Ovary (tissue), 9 donors: ENCODE measurements around the gene TRIM32. TPM values are rescaled to one million over a fixed set of nuclear protein-coding genes. Genes with fewer than 3 reads are reported as not detected.

Experiments used
- DNase-seq, 5 donors: peaks; one replicate each; pipeline ENCODE4 v3.0.0-alpha.2; 2019 to 2020
- H3K27ac ChIP-seq, 2 donors: fragments of 200-600 bp; one replicate each; pipeline versions ENCODE4 v1.5.1 to v1.8.0; 2019 to 2022
- H3K27me3 ChIP-seq: fragments of 200-600 bp; one replicate; pipeline ENCODE4 v1.8.0; 2022
- H3K36me3 ChIP-seq: fragments of 200-600 bp; sonication (generic); one replicate; pipeline ENCODE4 v1.5.1; 2019
- H3K4me1 ChIP-seq: one replicate; pipeline ENCODE4 v1.8.1; 2013; ENCODE audit warnings: mild to moderate bottlenecking, moderate library complexity; ENCODE audit not compliant: insufficient read depth
- H3K4me3 ChIP-seq: fragments of 200-600 bp; sonication (generic); one replicate; pipeline ENCODE4 v1.5.1; 2017
- H3K9me3 ChIP-seq, 2 donors: fragments of 200-600 bp in 1 of 2; sonication (generic) in 1 of 2; one replicate each; pipeline versions ENCODE4 v1.5.1 to v1.8.1; 2013 to 2019; ENCODE audit warnings: mild to moderate bottlenecking in 1 of 2, moderate library complexity in 1 of 2
- EP300 ChIP-seq: sonication (generic); formaldehyde crosslinking; IDR thresholded peaks from one replicate; pipeline ENCODE4 v1.6.1; 2017; ENCODE audit warnings: antibody characterized with exemption
- POLR2A ChIP-seq: fragments of 450-650 bp; IDR thresholded peaks from one replicate; pipeline ENCODE4 v1.6.1; 2017; ENCODE audit warnings: antibody characterized with exemption, mild to moderate bottlenecking, moderate library complexity
- WGBS, 3 donors: extraction: QIAGEN DNeasy Blood & Tissue Kit in 1 of 3; methylation state at CpG; one replicate each; pipeline versions ENCODE4 v1.1.5 to v1.1.7; 2013 to 2017; 5-methylcytosine and 5-hydroxymethylcytosine counted together
- intact Hi-C, 4 donors: fragments of 100-400 bp; cut with DNase I; formaldehyde crosslinking; loops; one replicate each; pipeline versions ENCODE4 v1.11.0 to v1.15.1; 2022 to 2023
- polyA plus RNA-seq, 2 donors: library from polyadenylated mRNA; stranded (reverse); fragments of 200-250 nt in 1 of 2; fragments of 350-450 nt in 1 of 2; fragmentation: Illumina TruSeq in 1 of 2; extraction: RNeasy Lipid Tissue Mini Kit (QIAGEN cat#74804) in 1 of 2; gene quantifications; one replicate each; pipeline ENCODE4 v1.2.3, GENCODE V29; 2013 to 2014
- total RNA-seq, 7 donors: library from RNA; depleted of rRNA in 2 of 7; stranded (reverse); fragments of >200 nt in 2 of 7; fragmentation: NEBNext Ultra II Directional in 3 of 7; extraction: Animal tissue kit (Norgen Biotek cat#: 25700) in 3 of 7; gene quantifications; one replicate each; pipeline versions ENCODE4 v1.1.0 to v1.2.4, GENCODE V29; 2016 to 2023
- TF ChIP-seq, protein P1 (sequence below), 3 donors: fragments of 450-650 bp in 2 of 3; fragments of 200-600 bp in 1 of 3; IDR thresholded peaks; one replicate each; pipeline versions ENCODE4 v1.5.1 to v1.8.0; 2016 to 2022; ENCODE audit warnings: antibody characterized with exemption in 3 of 3, mild to moderate bottlenecking in 1 of 3
- donor health status: DM: no; HTN: no; CAD: no; lungs with moderate emphysema.
- donor health status: DM: no; HTN: no; CAD: no.
- donor health status: Bipolar disorder and iron deficiency.
- donor health status: DM: yes; HTN: yes; CAD: no.
- donor health status: DM: no; HTN: no; CAD: no.
- donor health status: DM: yes; HTN: yes; CAD: no.

TRIM32 gene
- total and polyA plus RNA-seq, 9 donors, result 7.0 to 29.2 (median 22.1) TPM

DNA sequence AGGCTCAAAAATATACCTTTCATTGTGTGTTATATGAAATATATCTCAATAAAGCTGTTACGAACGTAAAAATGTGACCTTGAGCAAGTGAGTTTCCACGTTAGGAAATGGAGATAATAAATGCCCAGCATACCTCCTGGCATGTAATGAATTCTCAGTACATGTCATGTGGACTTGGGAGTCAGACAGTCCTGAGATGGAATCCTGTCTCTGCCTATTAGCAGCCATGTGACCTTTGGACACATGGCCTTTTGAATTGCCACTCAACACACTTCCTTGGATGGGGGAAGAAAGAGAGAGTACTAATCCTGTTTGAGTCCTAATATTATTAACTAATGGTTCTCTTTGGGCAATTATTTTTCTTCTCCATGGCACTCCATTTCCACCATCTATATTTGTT lies 25.7 kb downstream of the TRIM32 start:
- Histone ChIP-seq H3K36me3 (no peaks in the 10 kb centered on the region), H3K27ac (no peak overlapping the region), H3K9me3 (no peaks in the 10 kb centered on the region), H3K4me3 (no peak overlapping the region), H3K4me1 (no peaks in the 10 kb centered on the region), H3K27me3 (no peaks in the 10 kb centered on the region)
- intact Hi-C loops, result no loop called here
- 73 to 76% (median 73%) methylated on average over 3 of the region's 3 CpGs for WGBS, 3 donors
- no peak for DNase-seq
- TF ChIP-seq POLR2A (no peak), EP300 (no peak)
- TF ChIP-seq, protein P1, sequence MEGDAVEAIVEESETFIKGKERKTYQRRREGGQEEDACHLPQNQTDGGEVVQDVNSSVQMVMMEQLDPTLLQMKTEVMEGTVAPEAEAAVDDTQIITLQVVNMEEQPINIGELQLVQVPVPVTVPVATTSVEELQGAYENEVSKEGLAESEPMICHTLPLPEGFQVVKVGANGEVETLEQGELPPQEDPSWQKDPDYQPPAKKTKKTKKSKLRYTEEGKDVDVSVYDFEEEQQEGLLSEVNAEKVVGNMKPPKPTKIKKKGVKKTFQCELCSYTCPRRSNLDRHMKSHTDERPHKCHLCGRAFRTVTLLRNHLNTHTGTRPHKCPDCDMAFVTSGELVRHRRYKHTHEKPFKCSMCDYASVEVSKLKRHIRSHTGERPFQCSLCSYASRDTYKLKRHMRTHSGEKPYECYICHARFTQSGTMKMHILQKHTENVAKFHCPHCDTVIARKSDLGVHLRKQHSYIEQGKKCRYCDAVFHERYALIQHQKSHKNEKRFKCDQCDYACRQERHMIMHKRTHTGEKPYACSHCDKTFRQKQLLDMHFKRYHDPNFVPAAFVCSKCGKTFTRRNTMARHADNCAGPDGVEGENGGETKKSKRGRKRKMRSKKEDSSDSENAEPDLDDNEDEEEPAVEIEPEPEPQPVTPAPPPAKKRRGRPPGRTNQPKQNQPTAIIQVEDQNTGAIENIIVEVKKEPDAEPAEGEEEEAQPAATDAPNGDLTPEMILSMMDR (IDR thresholded peaks at IDR 0.05), result no peak

DNA sequence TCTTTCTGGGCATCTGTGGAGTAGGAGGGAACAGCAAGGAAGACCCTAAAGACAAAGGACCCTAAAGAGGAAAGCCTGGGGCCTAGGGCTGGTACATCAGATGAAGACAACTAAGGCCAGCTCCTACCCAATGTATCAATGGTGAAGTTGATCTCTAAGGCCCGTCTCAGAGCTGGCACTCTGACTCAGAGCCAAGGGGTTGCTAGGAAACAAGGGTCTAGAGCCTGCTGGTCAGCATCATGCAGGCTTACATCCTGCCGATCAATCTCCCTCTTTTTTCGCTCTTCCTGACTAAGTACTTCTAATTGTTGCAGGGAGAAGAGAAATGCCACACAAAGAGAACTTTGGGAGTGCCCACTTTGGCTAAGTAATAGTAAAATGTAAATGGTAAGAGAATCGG lies 26.2 kb downstream of the TRIM32 start:
- intact Hi-C loops, result no loop called here
- no peak for DNase-seq
- no peaks in the 10 kb centered on the region for H3K36me3 ChIP-seq
- no peak overlapping the region for H3K4me3 ChIP-seq
- no peaks in the 10 kb centered on the region for H3K4me1 ChIP-seq
- no peak for TF ChIP-seq POLR2A
- TF ChIP-seq, protein P1 (IDR thresholded peaks at IDR 0.05), result no peak
- no peak for TF ChIP-seq EP300
- no peaks in the 10 kb centered on the region for H3K9me3 ChIP-seq
- no peaks in the 10 kb centered on the region for H3K27me3 ChIP-seq
- H3K27ac ChIP-seq, result no peak overlapping the region
- WGBS, 3 donors, result 67 to 83% (median 83%) methylated on average over 4 of the region's 4 CpGs

DNA sequence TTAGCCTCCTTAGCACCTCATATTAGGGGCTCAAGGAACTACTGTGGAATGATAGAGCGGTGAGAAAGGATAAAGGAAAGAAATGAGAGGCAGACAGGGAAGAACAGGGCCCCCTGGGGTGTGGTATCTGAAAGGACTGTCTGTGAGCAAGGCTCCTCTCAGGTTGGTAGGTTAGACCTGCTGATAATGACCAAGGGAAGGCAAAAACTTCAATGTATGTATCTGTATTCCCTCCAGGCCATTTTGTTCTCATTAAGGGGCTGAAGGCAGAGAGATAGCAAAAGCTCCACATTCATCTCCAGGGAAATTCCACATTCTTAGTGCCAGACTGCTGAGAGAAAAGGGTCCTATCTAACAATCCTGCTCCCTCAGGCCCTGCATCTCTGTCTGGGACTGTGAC lies 28.6 kb downstream of the TRIM32 start:
- H3K27me3 ChIP-seq, result no peaks in the 10 kb centered on the region
- no peaks in the 10 kb centered on the region for H3K36me3 ChIP-seq
- WGBS, 3 donors, result 94 to 100% (median 97%) methylated on average over 1 of the region's 1 CpG
- intact Hi-C loops, result no loop called here
- no peak for DNase-seq
- no peak for TF ChIP-seq POLR2A
- H3K9me3 ChIP-seq, result no peaks in the 10 kb centered on the region
- no peak overlapping the region for H3K27ac ChIP-seq
- H3K4me3 ChIP-seq, result no peak overlapping the region
- no peaks in the 10 kb centered on the region for H3K4me1 ChIP-seq

DNA sequence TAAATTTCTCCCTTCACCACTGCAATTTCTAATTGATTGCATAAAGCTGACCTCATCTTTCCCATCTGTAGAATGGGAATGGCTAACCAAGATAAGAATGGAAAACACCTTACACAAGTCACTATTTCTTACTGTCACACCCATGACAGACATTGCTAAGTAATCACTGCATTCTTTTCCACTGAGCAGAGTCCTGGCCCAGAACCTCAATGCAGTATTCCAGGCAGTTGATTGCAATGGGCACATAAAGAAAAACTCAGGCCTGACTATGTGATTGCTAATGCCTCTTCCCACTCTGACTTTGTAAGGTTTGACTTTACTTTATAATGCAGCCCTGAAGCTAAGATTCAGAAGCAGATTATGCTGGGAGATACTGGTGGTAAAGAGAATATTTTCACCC lies 29.3 kb downstream of the TRIM32 start:
- H3K27ac ChIP-seq, result no peak overlapping the region
- intact Hi-C loops, result no loop called here
- no peaks in the 10 kb centered on the region for H3K36me3 ChIP-seq
- H3K4me1 ChIP-seq, result no peaks in the 10 kb centered on the region
- DNase-seq, result no peak
- no peaks in the 10 kb centered on the region for H3K27me3 ChIP-seq
- H3K4me3 ChIP-seq, result no peak overlapping the region
- no peak for TF ChIP-seq EP300
- no peak for TF ChIP-seq POLR2A
- TF ChIP-seq, protein P1 (IDR thresholded peaks at IDR 0.05), result no peak
- no peaks in the 10 kb centered on the region for H3K9me3 ChIP-seq

DNA sequence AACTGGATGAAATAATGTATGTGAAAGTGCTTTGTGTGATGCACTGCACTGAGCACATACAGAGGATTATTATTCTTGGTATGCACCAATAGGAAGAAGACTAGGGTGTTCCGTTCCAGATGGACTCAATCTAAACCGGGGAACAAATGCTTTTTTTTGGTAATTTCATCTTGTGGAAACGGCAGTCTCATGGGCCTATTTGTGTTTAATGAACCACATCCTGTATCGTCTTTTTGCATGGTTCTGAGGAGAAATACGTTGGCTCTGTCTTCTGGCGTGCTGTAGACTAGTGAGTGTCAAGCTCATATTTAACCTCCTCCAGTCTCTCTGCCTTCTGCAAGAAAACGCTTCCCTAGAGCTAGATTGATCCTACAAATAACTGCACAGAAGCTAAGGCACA lies 30.0 kb downstream of the TRIM32 start:
- DNase-seq, result no peak
- H3K4me3 ChIP-seq, result no peak overlapping the region
- intact Hi-C loops, result no loop called here
- no peak overlapping the region for H3K27ac ChIP-seq
- WGBS, 3 donors, result 33 to 66% (median 56%) methylated on average over 7 of the region's 7 CpGs
- no peaks in the 10 kb centered on the region for H3K36me3 ChIP-seq
- TF ChIP-seq, protein P1 (IDR thresholded peaks at IDR 0.05), result no peak
- TF ChIP-seq POLR2A, result no peak
- TF ChIP-seq EP300, result no peak
- no peaks in the 10 kb centered on the region for H3K4me1 ChIP-seq
- no peaks in the 10 kb centered on the region for H3K27me3 ChIP-seq
- H3K9me3 ChIP-seq, result no peaks in the 10 kb centered on the region
